A549 (cell line): ENCODE measurements around the gene BTAF1.

ENCODE experiments used
- CEBPB ChIP-seq, 2 experiments: fragments of >200 bp in 1 of 2; sonication (Bioruptor Twin) in 1 of 2; formaldehyde crosslinking in 1 of 2; IDR thresholded peaks; 2 replicates each; pipeline ENCODE4 v1.6.1; 2012 to 2016
- CTCF ChIP-seq: fragments of >200 bp; sonication (Bioruptor Twin); formaldehyde crosslinking; IDR thresholded peaks from 3 replicates; pipeline ENCODE4 v1.5.1; 2016
- HOXA7 ChIP-seq: fragments of 250-450 bp; sonication (Bioruptor Pico); IDR thresholded peaks from 2 replicates; pipeline ENCODE4 v1.5.0; 2020; ENCODE audit warnings: mild to moderate bottlenecking, moderate library complexity
- JUNB ChIP-seq: fragments of >200 bp; sonication (Bioruptor Twin); formaldehyde crosslinking; IDR thresholded peaks from 2 replicates; pipeline ENCODE4 v1.6.1; 2016
- MAFK ChIP-seq: fragments of 450-650 bp; IDR thresholded peaks from 2 replicates; pipeline ENCODE4 v1.6.1; 2014; ENCODE audit not compliant: partially characterized antibody
- MYC ChIP-seq: IDR thresholded peaks from 2 replicates; pipeline ENCODE4 v1.6.1; 2012; ENCODE audit warnings: mild to moderate bottlenecking, inconsistent platforms, low read length, improper control_type of control experiment, borderline replicate concordance
- POLR2A ChIP-seq: IDR thresholded peaks from 2 replicates; pipeline ENCODE4 v1.6.1; 2012; ENCODE audit warnings: mild to moderate bottlenecking, low read length
- REST ChIP-seq: fragments of 200-600 bp; sonication (generic); IDR thresholded peaks from 2 replicates; pipeline ENCODE4 v1.6.1; 2016; ENCODE audit warnings: antibody characterized with exemption, mild to moderate bottlenecking, moderate library complexity

DNA sequence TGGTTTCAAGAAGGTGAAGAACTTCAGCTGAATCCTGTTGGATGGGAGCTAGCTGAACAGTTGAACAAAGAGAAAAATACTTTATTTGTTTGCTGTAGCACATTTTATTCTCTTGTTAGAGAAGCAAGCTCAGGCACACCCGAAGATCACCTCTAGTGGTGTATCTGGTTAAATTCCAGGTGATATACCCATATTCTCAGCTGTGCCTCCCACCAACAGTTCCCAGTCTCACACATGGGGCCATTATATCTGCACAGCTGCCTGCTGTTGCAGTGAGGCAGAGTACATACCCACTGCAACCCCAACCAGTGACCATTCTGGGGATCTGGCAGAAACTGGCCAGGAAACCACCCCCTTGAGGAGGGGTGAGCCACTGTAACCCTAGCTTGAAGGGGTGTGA, 9.2 kb downstream of the BTAF1 start:
- TF ChIP-seq MYC (no peak), MAFK (no peak), CTCF (no peak), POLR2A (no peak), HOXA7 (CRISPR knock-in tag) (no peak), REST (no peak), JUNB (no peak), CEBPB (IDR thresholded peaks at IDR 0.05) (no peak)
